ENCODE measurements around the gene ABL1. TPM values are rescaled to one million over a fixed set of nuclear protein-coding genes. Genes with fewer than 3 reads are reported as not detected.

Gene ABL1
- total and polyA plus RNA-seq, 7 donors, result 15.5 to 41.0 (median 31.2) TPM

- peaks cover 24% of the 10 kb centered on the region for H3K4me1 ChIP-seq
- TF ChIP-seq, protein P1, sequence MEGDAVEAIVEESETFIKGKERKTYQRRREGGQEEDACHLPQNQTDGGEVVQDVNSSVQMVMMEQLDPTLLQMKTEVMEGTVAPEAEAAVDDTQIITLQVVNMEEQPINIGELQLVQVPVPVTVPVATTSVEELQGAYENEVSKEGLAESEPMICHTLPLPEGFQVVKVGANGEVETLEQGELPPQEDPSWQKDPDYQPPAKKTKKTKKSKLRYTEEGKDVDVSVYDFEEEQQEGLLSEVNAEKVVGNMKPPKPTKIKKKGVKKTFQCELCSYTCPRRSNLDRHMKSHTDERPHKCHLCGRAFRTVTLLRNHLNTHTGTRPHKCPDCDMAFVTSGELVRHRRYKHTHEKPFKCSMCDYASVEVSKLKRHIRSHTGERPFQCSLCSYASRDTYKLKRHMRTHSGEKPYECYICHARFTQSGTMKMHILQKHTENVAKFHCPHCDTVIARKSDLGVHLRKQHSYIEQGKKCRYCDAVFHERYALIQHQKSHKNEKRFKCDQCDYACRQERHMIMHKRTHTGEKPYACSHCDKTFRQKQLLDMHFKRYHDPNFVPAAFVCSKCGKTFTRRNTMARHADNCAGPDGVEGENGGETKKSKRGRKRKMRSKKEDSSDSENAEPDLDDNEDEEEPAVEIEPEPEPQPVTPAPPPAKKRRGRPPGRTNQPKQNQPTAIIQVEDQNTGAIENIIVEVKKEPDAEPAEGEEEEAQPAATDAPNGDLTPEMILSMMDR (IDR thresholded peaks at IDR 0.05), result no peak
- H3K36me3 ChIP-seq (ENCODE audit: insufficient read depth in 1 of 2, low read depth in 1 of 2), result peaks cover 3 to 44% of the 10 kb centered on the region in 2 donors
- ATAC-seq (no peak), DNase-seq (no peak)
- intact Hi-C loops (cut with DNase I), result loop anchor here (2.0 to 5.0 kb wide), 3 partner anchors 90 to 155 kb away; no protein-coding TSS in a partner anchor
- H3K9me3 ChIP-seq, result no peaks in the 10 kb centered on the region
- WGBS, 3 donors, result 84 to 89% (median 87%) methylated on average over 23 of the region's 23 CpGs
- no peaks in the 10 kb centered on the region for H3K27me3 ChIP-seq (ENCODE audit: insufficient read depth in 3 of 3, low read length in 2 of 3)
- H3K4me3 ChIP-seq, result no peak overlapping the region
- H3K27ac ChIP-seq, result no peak overlapping the region
Observed at GRCh38 chr9:130862747-130863146, 27.7 kb downstream of the ABL1 start.

GRCh38 chr9:130864541-130864940 is 29.5 kb downstream of the ABL1 start:
- Histone ChIP-seq H3K27me3 (ENCODE audit: insufficient read depth in 3 of 3, low read length in 2 of 3) (no peaks in the 10 kb centered on the region), H3K27ac (no peak overlapping the region), H3K9me3 (no peaks in the 10 kb centered on the region), H3K4me3 (no peak overlapping the region), H3K4me1 (peaks cover 31% of the 10 kb centered on the region), H3K36me3 (ENCODE audit: insufficient read depth in 1 of 2, low read depth in 1 of 2) (peaks cover 3 to 49% of the 10 kb centered on the region in 2 donors)
- TF ChIP-seq, protein P1 (IDR thresholded peaks at IDR 0.05), result no peak
- ATAC-seq (no peak), DNase-seq (no peak)
- intact Hi-C loops (cut with DNase I), result loop anchor here (2.0 to 5.0 kb wide), 3 partner anchors 92 to 182 kb away; no protein-coding TSS in a partner anchor
- 80 to 96% (median 87%) methylated on average over 6 of the region's 6 CpGs for WGBS, 3 donors

DNA sequence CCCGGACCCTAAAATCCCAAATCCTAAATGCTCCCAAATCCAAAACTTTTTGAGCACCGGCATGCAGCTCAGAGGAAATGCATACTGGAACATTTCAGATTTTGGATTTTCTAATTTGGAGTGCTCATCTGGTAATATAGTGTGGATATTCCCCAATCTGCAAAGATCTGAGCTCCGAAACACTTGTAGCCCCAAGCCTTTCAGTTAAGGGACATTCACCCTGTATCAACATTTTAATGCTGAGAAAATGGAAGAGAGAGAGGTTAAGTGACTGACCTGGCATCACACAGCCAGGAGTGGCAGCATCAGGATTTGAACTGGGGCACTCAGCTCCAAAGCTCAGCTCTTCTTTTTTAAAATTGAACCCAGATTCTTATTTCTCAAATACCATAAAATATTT is 30.9 kb downstream of the ABL1 start:
- 95 to 99% (median 96%) methylated on average over 3 of the region's 3 CpGs for WGBS, 3 donors
- Histone ChIP-seq H3K9me3 (no peaks in the 10 kb centered on the region), H3K36me3 (ENCODE audit: insufficient read depth in 1 of 2, low read depth in 1 of 2) (peaks cover 3 to 50% of the 10 kb centered on the region in 2 donors), H3K27ac (no peak overlapping the region), H3K27me3 (ENCODE audit: insufficient read depth in 3 of 3, low read length in 2 of 3) (no peaks in the 10 kb centered on the region), H3K4me1 (peaks cover 31% of the 10 kb centered on the region), H3K4me3 (no peak overlapping the region)
- TF ChIP-seq, protein P1 (IDR thresholded peaks at IDR 0.05), result no peak
- intact Hi-C loops (cut with DNase I), result loop anchor here (2.0 to 5.0 kb wide), 4 partner anchors 73 to 181 kb away; partner anchors contain the start of gene FIBCD1 (in 1 of the 2)
- no peak for ATAC-seq
- DNase-seq, result no peak

- H3K4me3 ChIP-seq, result no peak overlapping the region
- no peaks in the 10 kb centered on the region for H3K27me3 ChIP-seq (ENCODE audit: insufficient read depth in 3 of 3, low read length in 2 of 3)
- H3K36me3 ChIP-seq (ENCODE audit: insufficient read depth in 1 of 2, low read depth in 1 of 2), result peaks cover 3 to 50% of the 10 kb centered on the region in 2 donors
- peak; percentile 59 to 72 for DNase-seq
- TF ChIP-seq, protein P1 (IDR thresholded peaks at IDR 0.05), result peak; percentile 67
- ATAC-seq, result peak; percentile 71 to 85 (median 78)
- 49 to 64% (median 53%) methylated on average over 4 of the region's 4 CpGs for WGBS, 3 donors
- intact Hi-C loops (cut with DNase I), result loop anchor here (2.0 to 5.0 kb wide), 3 partner anchors 72 to 160 kb away; partner anchors contain the start of gene FIBCD1 (in 1 of the 2)
- H3K9me3 ChIP-seq, result no peaks in the 10 kb centered on the region
- H3K27ac ChIP-seq, result no peak overlapping the region
- H3K4me1 ChIP-seq, result peaks cover 29% of the 10 kb centered on the region
Observed at GRCh38 chr9:130866474-130866965, 31.5 kb downstream of the ABL1 start.
